GM12892 (cell line): Measurements from ENCODE around the gene MTIF2.

ENCODE experiments used
- POLR2A ChIP-seq: IDR thresholded peaks from 2 replicates; pipeline ENCODE4 v1.6.1; 2011; ENCODE audit warnings: low read depth, low read length, control low read depth
- POLR2AphosphoS5 ChIP-seq: IDR thresholded peaks from 2 replicates; pipeline ENCODE4 v1.6.1; 2011; ENCODE audit warnings: low read depth, low read length, control low read depth
- TAF1 ChIP-seq: IDR thresholded peaks from 2 replicates; pipeline ENCODE4 v1.6.1; 2011; ENCODE audit warnings: low read depth, mild to moderate bottlenecking, control low read depth, low read length, borderline replicate concordance

DNA sequence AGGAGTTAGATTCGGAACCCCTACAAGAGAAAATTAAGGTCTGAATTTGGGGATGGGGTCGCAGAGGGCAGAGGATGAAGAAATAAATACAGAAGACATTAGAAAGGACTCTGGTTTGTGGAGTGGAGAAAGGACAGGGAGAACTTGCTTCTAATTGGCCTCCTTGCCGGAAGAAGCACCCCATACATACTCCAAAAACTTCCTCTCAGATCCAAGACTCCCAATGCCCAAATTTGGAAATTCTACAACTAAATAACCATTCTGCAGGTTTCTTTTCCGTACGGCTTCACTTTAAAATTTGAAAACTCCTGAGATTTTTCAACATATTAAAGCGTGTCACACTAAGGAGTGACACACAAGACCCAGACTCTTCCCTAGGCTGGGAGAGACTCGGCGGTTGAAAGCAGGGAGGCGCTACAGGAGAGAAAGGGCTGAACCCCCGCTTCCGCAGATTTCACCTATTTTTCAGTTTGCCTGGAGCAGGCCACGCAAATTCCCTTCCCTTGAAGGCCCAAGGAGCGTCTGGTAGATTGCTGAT is 37.4 kb downstream of the MTIF2 start:
- TF ChIP-seq POLR2AphosphoS5 (no peak), POLR2A (no peak), TAF1 (no peak)
